SKM-1 treated with dmso at 0.1 percent for 144 hours (cell line): ENCODE data around the gene TMPO.
"Not testable (repeated sequence)": the region's sequence is repeated elsewhere in the genome, so short reads cannot be mapped to it uniquely, and the experiment has no call there.

Experiments used
- DNase-seq: peaks from one replicate; lab custom pipeline; 2025; ENCODE audit not compliant: unreplicated experiment; lab: John Stamatoyannopoulos, UW

The TMPO gene

GRCh38 chr12:98511806-98512205 lies 3.6 kb upstream of the TMPO start:
- not testable (repeated sequence) for DNase-seq

- DNase-seq = no peak
Observed at GRCh38 chr12:98513379-98514322, 1.7 kb upstream of the TMPO start.

GRCh38 chr12:98514982-98515286 lies 456 bp upstream of the TMPO start:
- DNase-seq = no peak

GRCh38 chr12:98516111-98516873 lies 902 bp downstream of the TMPO start:
- peak; percentile 87 for DNase-seq

- no peak for DNase-seq
Observed at GRCh38 chr12:98519257-98519907, 4.0 kb downstream of the TMPO start.

GRCh38 chr12:98530068-98530467 lies 14.7 kb downstream of the TMPO start:
- no peak for DNase-seq

- DNase-seq = peak; percentile 5
Observed at GRCh38 chr12:98532687-98533304, 17.4 kb downstream of the TMPO start.

- no peak for DNase-seq
Observed at GRCh38 chr12:98533723-98534251, 18.4 kb downstream of the TMPO start.

- no peak for DNase-seq
Observed at GRCh38 chr12:98538031-98538430, 22.6 kb downstream of the TMPO start.

GRCh38 chr12:98543701-98544100 lies 28.3 kb downstream of the TMPO start:
- no peak for DNase-seq

- no peak for DNase-seq
Observed at GRCh38 chr12:98544751-98545150, 29.4 kb downstream of the TMPO start.

GRCh38 chr12:98549371-98550110 lies 34.2 kb downstream of the TMPO start:
- no peak for DNase-seq

GRCh38 chr12:98551787-98552186 lies 36.4 kb downstream of the TMPO start:
- DNase-seq = no peak

GRCh38 chr12:98558097-98558496 lies 42.7 kb downstream of the TMPO start:
- not testable (repeated sequence) for DNase-seq

GRCh38 chr12:98559666-98560065 lies 44.3 kb downstream of the TMPO start:
- DNase-seq = no peak

GRCh38 chr12:98561846-98562245 lies 46.5 kb downstream of the TMPO start:
- no peak for DNase-seq

- no peak for DNase-seq
Observed at GRCh38 chr12:98572010-98572409, 56.6 kb downstream of the TMPO start.

- DNase-seq = no peak
Observed at GRCh38 chr12:98574110-98574509, 58.7 kb downstream of the TMPO start.

- no peak for DNase-seq
Observed at GRCh38 chr12:98575013-98575412, 59.6 kb downstream of the TMPO start.

- DNase-seq = not testable (repeated sequence)
Observed at GRCh38 chr12:98576795-98577194, 61.4 kb downstream of the TMPO start.
